HepG2 (cell line): ENCODE results near the gene GRM1. TPM values are rescaled to one million over a fixed set of nuclear protein-coding genes. Genes with fewer than 3 reads are reported as not detected.

Experiments
- ATAC-seq: fragments of 200-7000 bp; cut with Tn5 transposase; 3 replicates; pipeline ENCODE4 v1.9.1; 2020; ENCODE audit warnings: mild to moderate bottlenecking, moderate library complexity
- BruUV-seq: library from RNA; stranded (reverse); fragments of 400-500 nt; replicated peaks from 2 replicates; lab custom pipeline; 2021; lab: Mats Ljungman, UMichigan
- CTCF ChIA-PET: fragments of 300-600 bp; formaldehyde crosslinking; extraction: SDS; loops from one replicate; lab custom pipeline; 2021; ENCODE audit warnings: low total read pairs, inconsistent platforms, low intra/inter-chr PET ratio; lab: Yijun Ruan, JAX
- POLR2A ChIA-PET: fragments of 350-600 bp; sonication (Branson Sonifier 250); formaldehyde crosslinking; loops from one replicate; lab custom pipeline; 2020; ENCODE audit warnings: antibody characterized with exemption, inconsistent platforms; lab: Yijun Ruan, JAX
- DNase-seq: peaks from one replicate; pipeline ENCODE4 v3.0.0-alpha.2; 2015; ENCODE audit warnings: low spot score
- FAIRE-seq: peaks from 3 replicates; lab custom pipeline; 2011; peaks lifted over from hg19 to GRCh38; lab: Jason Lieb, UNC
- H2AFZ ChIP-seq: one replicate; pipeline ENCODE4 v1.6.1; 2011; ENCODE audit warnings: low read length, inconsistent platforms
- H3K27ac ChIP-seq: fragments of 300-600 bp; 3 replicates; pipeline ENCODE4 v1.8.0; 2011; ENCODE audit warnings: mixed run types, mild to moderate bottlenecking, mixed read lengths, low read length, inconsistent platforms; ENCODE audit not compliant: insufficient read depth; ENCODE audit errors: extremely low read length
- H3K27me3 ChIP-seq, 2 experiments: fragments of 200-600 bp in 1 of 2; 2 replicates in 1 of 2; 3 replicates in 1 of 2; pipeline versions ENCODE4 v1.6.0 to v1.8.0; 2011; ENCODE audit warnings: low read length in 2 of 2, mild to moderate bottlenecking in 2 of 2, moderate library complexity in 2 of 2, inconsistent platforms in 1 of 2; ENCODE audit not compliant: insufficient read depth in 2 of 2, control insufficient read depth in 1 of 2
- H3K36me3 ChIP-seq, 2 experiments: fragments of 200-600 bp in 1 of 2; replicated peaks in 1 of 2; 2 replicates in 1 of 2; 3 replicates in 1 of 2; pipeline versions ENCODE4 v1.5.1 to v1.8.0; 2011; ENCODE audit warnings: low read length in 2 of 2, inconsistent platforms in 1 of 2; ENCODE audit not compliant: insufficient read depth in 2 of 2, control insufficient read depth in 1 of 2
- H3K4me1 ChIP-seq: 2 replicates; pipeline ENCODE4 v1.5.1; 2012; ENCODE audit warnings: low read length, inconsistent platforms; ENCODE audit not compliant: insufficient read depth
- H3K4me2 ChIP-seq: 2 replicates; pipeline ENCODE4 v1.6.0; 2011; ENCODE audit warnings: low read depth, low read length, inconsistent platforms
- H3K4me3 ChIP-seq, 3 experiments: fragments of 200-600 bp in 1 of 3; sonication (generic), shearing (Covaris generic) in 1 of 3; replicated peaks in 1 of 3; 2 replicates each; pipeline ENCODE4 v1.5.1; 2011 to 2016; ENCODE audit warnings: low read length in 3 of 3, inconsistent platforms in 2 of 3, low read depth in 2 of 3, mild to moderate bottlenecking in 2 of 3, control low read depth in 1 of 3, mixed read lengths in 1 of 3; ENCODE audit not compliant: insufficient read depth in 1 of 3
- H3K79me2 ChIP-seq: one replicate; pipeline ENCODE4 v1.6.1; 2011; ENCODE audit warnings: low read length, inconsistent platforms; ENCODE audit not compliant: insufficient read depth
- H3K9ac ChIP-seq: 2 replicates; pipeline ENCODE4 v1.6.0; 2011; ENCODE audit warnings: mild to moderate bottlenecking, low read depth, low read length, inconsistent platforms; ENCODE audit not compliant: insufficient read depth
- H3K9me3 ChIP-seq: 2 replicates; pipeline ENCODE4 v1.5.1; 2012; ENCODE audit warnings: mild to moderate bottlenecking, low read length
- H4K20me1 ChIP-seq: 2 replicates; pipeline ENCODE4 v1.6.0; 2011; ENCODE audit warnings: inconsistent platforms, mild to moderate bottlenecking, low read length, moderate library complexity; ENCODE audit not compliant: insufficient read depth
- CBX2 ChIP-seq, 2 experiments: fragments of 200-600 bp in 1 of 2; sonication (generic); formaldehyde crosslinking in 1 of 2; IDR thresholded peaks; 2 replicates each; pipeline versions ENCODE4 v1.7.0 to v1.8.1; 2018 to 2022; ENCODE audit warnings: low read depth in 2 of 2, low read length in 1 of 2, mild to moderate bottlenecking in 1 of 2, missing genetic modification reagents in 1 of 2
- KDM5A ChIP-seq: fragments of 200-600 bp; sonication (generic); IDR thresholded peaks from 2 replicates; pipeline ENCODE4 v1.7.0; 2018; ENCODE audit warnings: antibody characterized with exemption, mild to moderate bottlenecking, low read length, borderline replicate concordance
- SMYD3 ChIP-seq: sonication (generic); formaldehyde crosslinking; IDR thresholded peaks from 2 replicates; pipeline ENCODE4 v1.8.1; 2023; ENCODE audit warnings: mild to moderate bottlenecking, missing genetic modification reagents
- WGBS: methylation state at CpG from one replicate; pipeline ENCODE4 v1.1.6; 2017; ENCODE audit warnings: low lambda C conversion rate; 5-methylcytosine and 5-hydroxymethylcytosine counted together
- in situ Hi-C: cut with HindIII; loops from 2 replicates; pipeline ENCODE4 v1.10.0; 2017; ENCODE audit warnings: low pct_unique_long_range_greater_than_20kb; ENCODE audit not compliant: extremely low pct_ligation_motif_present
- intact Hi-C: fragments of 100-400 bp; cut with micrococcal nuclease; formaldehyde crosslinking; loops from one replicate; pipeline ENCODE4 v1.10.0; 2022; ENCODE audit not compliant: unreplicated experiment
- polyA plus RNA-seq, 8 experiments: library from polyadenylated mRNA; depleted of rRNA in 3 of 8; stranded (reverse) in 7 of 8; unstranded in 1 of 8; fragments of >200 nt; fragmentation: Illumina TruSeq in 4 of 8; extraction: Trizol in 4 of 8; gene quantifications; 2 replicates each; pipeline versions ENCODE4 v1.2.1 to v1.2.3, GENCODE V29; 2011 to 2016; ENCODE audit warnings: low read depth in 4 of 8, missing spikeins in 1 of 8, mixed read lengths in 1 of 8; ENCODE audit not compliant: insufficient read depth in 1 of 8
- total RNA-seq, 5 experiments: library from RNA; depleted of rRNA; stranded (reverse); fragments of >200 nt; fragmentation: Illumina TruSeq; extraction: Trizol; gene quantifications; 2 replicates each; pipeline ENCODE4 v1.2.3, GENCODE V29; 2016; ENCODE audit warnings: low read depth in 1 of 5
- TF ChIP-seq, protein P1 (sequence below): fragments of 450-650 bp; IDR thresholded peaks from 2 replicates; pipeline ENCODE4 v1.6.1; 2016

Gene GRM1
- total and polyA plus RNA-seq, 2 of the 13 experiments (the other 11 are each of a cell fraction or from before 2014, with no cell fraction given) = 0.09 TPM; not detected in 1

DNA sequence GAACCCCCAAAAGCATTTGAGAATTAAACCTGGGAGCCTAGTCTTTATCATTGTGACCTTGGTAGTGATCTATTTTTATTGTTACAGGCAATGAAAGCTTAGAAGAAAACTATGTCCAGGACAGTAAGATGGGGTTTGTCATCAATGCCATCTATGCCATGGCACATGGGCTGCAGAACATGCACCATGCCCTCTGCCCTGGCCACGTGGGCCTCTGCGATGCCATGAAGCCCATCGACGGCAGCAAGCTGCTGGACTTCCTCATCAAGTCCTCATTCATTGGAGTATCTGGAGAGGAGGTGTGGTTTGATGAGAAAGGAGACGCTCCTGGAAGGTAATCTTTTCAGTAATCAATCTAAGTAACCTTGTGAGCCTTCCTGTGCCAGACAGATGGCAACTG is 323.3 kb downstream of the GRM1 start:
- FAIRE-seq (no peak), ATAC-seq (no peak), DNase-seq (no peak)
- Histone ChIP-seq H3K27me3 (no peaks in the 10 kb centered on the region), H3K4me3 (no peak overlapping the region), H3K36me3 (no peaks in the 10 kb centered on the region), H3K4me1 (no peaks in the 10 kb centered on the region), H3K9me3 (no peaks in the 10 kb centered on the region), H2AFZ (no peak overlapping the region), H3K9ac (no peak overlapping the region), H3K4me2 (no peak overlapping the region), H3K27ac (no peak overlapping the region), H3K79me2 (no peaks in the 10 kb centered on the region), H4K20me1 (no peaks in the 10 kb centered on the region)
- intact Hi-C loops (no loop called here), in situ Hi-C loops (no loop called here)
- WGBS = 42% methylated on average over 4 of the region's 5 CpGs
- ChIA-PET CTCF (no interaction called here), POLR2A (no interaction called here)
- TF ChIP-seq, protein P1, sequence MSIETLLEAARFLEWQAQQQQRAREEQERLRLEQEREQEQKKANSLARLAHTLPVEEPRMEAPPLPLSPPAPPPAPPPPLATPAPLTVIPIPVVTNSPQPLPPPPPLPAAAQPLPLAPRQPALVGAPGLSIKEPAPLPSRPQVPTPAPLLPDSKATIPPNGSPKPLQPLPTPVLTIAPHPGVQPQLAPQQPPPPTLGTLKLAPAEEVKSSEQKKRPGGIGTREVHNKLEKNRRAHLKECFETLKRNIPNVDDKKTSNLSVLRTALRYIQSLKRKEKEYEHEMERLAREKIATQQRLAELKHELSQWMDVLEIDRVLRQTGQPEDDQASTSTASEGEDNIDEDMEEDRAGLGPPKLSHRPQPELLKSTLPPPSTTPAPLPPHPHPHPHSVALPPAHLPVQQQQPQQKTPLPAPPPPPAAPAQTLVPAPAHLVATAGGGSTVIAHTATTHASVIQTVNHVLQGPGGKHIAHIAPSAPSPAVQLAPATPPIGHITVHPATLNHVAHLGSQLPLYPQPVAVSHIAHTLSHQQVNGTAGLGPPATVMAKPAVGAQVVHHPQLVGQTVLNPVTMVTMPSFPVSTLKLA = peak; percentile 75
- TF ChIP-seq KDM5A (no peak), CBX2 (IDR thresholded peaks at IDR 0.05; ENCODE audit: low read depth, low read length) (no peak), CBX2 (CRISPR knock-in tag; IDR thresholded peaks at IDR 0.05; ENCODE audit: low read depth) (no peak)
- no TSS peak for BruUV-seq

DNA sequence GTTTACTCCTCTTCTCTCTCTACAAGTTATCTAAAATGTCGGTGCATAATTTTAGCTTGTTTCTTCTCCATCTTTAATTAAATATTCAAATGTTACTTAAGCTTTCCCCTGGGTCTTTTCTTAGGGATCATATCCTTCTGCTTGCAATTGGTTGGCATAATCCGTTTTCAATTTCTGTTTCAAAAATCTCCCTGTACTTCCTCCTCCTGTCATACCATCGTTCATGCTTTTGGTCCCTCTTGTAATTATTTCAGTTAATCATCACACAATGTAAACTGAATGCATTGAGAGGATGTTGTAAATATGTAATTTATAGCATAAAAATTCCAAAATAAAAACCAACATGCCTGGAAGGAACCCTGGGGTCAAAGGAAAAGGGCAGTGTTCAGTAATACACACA is 325.6 kb downstream of the GRM1 start:
- no peak for ATAC-seq
- H3K4me2 ChIP-seq = no peak overlapping the region
- H3K27ac ChIP-seq = no peak overlapping the region
- 7% methylated on average over 3 of the region's 3 CpGs for WGBS
- H3K4me1 ChIP-seq = no peaks in the 10 kb centered on the region
- no TSS peak for BruUV-seq
- no peaks in the 10 kb centered on the region for H3K9me3 ChIP-seq
- H3K4me3 ChIP-seq = no peak overlapping the region
- H3K36me3 ChIP-seq = no peaks in the 10 kb centered on the region
- no peaks in the 10 kb centered on the region for H3K27me3 ChIP-seq
- POLR2A ChIA-PET = no interaction called here
- no peaks in the 10 kb centered on the region for H4K20me1 ChIP-seq
- in situ Hi-C loops = no loop called here
- no peak for FAIRE-seq
- CTCF ChIA-PET = no interaction called here
- no peak for DNase-seq
- H2AFZ ChIP-seq = no peak overlapping the region
- TF ChIP-seq SMYD3 (CRISPR knock-in tag) = no peak
- H3K9ac ChIP-seq = no peak overlapping the region
- intact Hi-C loops = no loop called here
- H3K79me2 ChIP-seq = no peaks in the 10 kb centered on the region
